NCI-H460 (cell line): ENCODE measurements around the gene AGPAT1. TPM values are rescaled to one million over a fixed set of nuclear protein-coding genes. Genes with fewer than 3 reads are reported as not detected.
"Not testable (repeated sequence)": the region's sequence is repeated elsewhere in the genome, so short reads cannot be mapped to it uniquely, and the experiment has no call there.

Experiments used
- DNase-seq: peaks from one replicate; pipeline ENCODE4 v3.0.0-alpha.2; 2016; ENCODE audit warnings: low read depth; ENCODE audit errors: extremely low read depth
- total RNA-seq: library from RNA; depleted of rRNA; stranded (reverse); fragments of >200 nt; shearing (Covaris generic); gene quantifications from 2 replicates; pipeline ENCODE4 v1.2.3, GENCODE V29; 2014

Gene AGPAT1
- total RNA-seq, 1 experiment from 2014 or later, result 47.7 TPM

- DNase-seq, result not testable (repeated sequence)
Observed at GRCh38 chr6:32187725-32188380, 12.0 kb upstream of the AGPAT1 start.

GRCh38 chr6:32187009-32187709, 11.3 kb upstream of the AGPAT1 start:
- no peak for DNase-seq

GRCh38 chr6:32186151-32186840, 10.4 kb upstream of the AGPAT1 start:
- DNase-seq, result not testable (repeated sequence)

GRCh38 chr6:32185681-32186131, 9.8 kb upstream of the AGPAT1 start:
- DNase-seq, result peak; percentile 74

- DNase-seq, result no peak
Observed at GRCh38 chr6:32184084-32184640, 8.3 kb upstream of the AGPAT1 start, which contains the start of gene AGER. Gene AGER, minus strand, starts transcription at chr6:32184253. Its CDS starts 31 bp downstream, at chr6:32184222.

GRCh38 chr6:32183483-32184083, 7.7 kb upstream of the AGPAT1 start:
- no peak for DNase-seq

GRCh38 chr6:32183030-32183429, 7.1 kb upstream of the AGPAT1 start:
- DNase-seq, result no peak

GRCh38 chr6:32182555-32182981, 6.7 kb upstream of the AGPAT1 start:
- DNase-seq, result no peak

- DNase-seq, result no peak
Observed at GRCh38 chr6:32181915-32182529, 6.1 kb upstream of the AGPAT1 start.

GRCh38 chr6:32181148-32181702, 5.3 kb upstream of the AGPAT1 start:
- DNase-seq, result no peak

GRCh38 chr6:32179766-32180405, 4.0 kb upstream of the AGPAT1 start:
- no peak for DNase-seq

GRCh38 chr6:32178547-32179440, 2.9 kb upstream of the AGPAT1 start:
- no peak for DNase-seq

GRCh38 chr6:32177788-32178546, 2.1 kb upstream of the AGPAT1 start, which contains the start of gene RNF5:
Gene RNF5, plus strand, starts transcription at chr6:32178405. Its CDS starts 107 bp downstream, at chr6:32178512.
- peak; percentile 99 for DNase-seq

- DNase-seq, result peak; percentile 22
Observed at GRCh38 chr6:32177183-32177787, 1.4 kb upstream of the AGPAT1 start.

- no peak for DNase-seq
Observed at GRCh38 chr6:32176476-32177182, 745 bp upstream of the AGPAT1 start.

GRCh38 chr6:32175322-32175710, 568 bp downstream of the AGPAT1 start:
- DNase-seq, result no peak

GRCh38 chr6:32174416-32174815, 1.5 kb downstream of the AGPAT1 start:
- DNase-seq, result no peak
